WTC11 (cell line): Measurements from ENCODE around the gene RIGI. TPM values are rescaled to one million over a fixed set of nuclear protein-coding genes. Genes with fewer than 3 reads are reported as not detected.

Experiments used
- ATAC-seq: fragments of 200-7000 bp; cut with Tn5 transposase; 2 replicates; pipeline ENCODE4 v1.10.0; 2021; ENCODE audit warnings: mild to moderate bottlenecking, moderate library complexity
- CTCF ChIA-PET: fragments of 300-600 bp; sonication (Branson Sonifier 250); formaldehyde crosslinking; loops from one replicate; lab custom pipeline; 2021; ENCODE audit warnings: antibody characterized with exemption; lab: Charles Lee
- POLR2A ChIA-PET: fragments of 350-600 bp; sonication (Branson Sonifier 250); formaldehyde crosslinking; loops from one replicate; lab custom pipeline; 2021; ENCODE audit warnings: antibody characterized with exemption; lab: Charles Lee
- DNase-seq: peaks from one replicate; pipeline ENCODE4 v3.0.0; 2021; ENCODE audit warnings: low spot score
- H3K27ac Mint-ChIP-seq: 2 replicates; pipeline ENCODE4 v1.8.0; 2021; ENCODE audit warnings: mixed read lengths
- H3K27me3 Mint-ChIP-seq: 2 replicates; pipeline ENCODE4 v1.8.0; 2021; ENCODE audit warnings: low read depth, mild to moderate bottlenecking, moderate library complexity, mixed read lengths
- H3K36me3 Mint-ChIP-seq: 2 replicates; pipeline ENCODE4 v1.8.0; 2021; ENCODE audit warnings: mixed read lengths
- H3K4me1 Mint-ChIP-seq: 2 replicates; pipeline ENCODE4 v1.8.0; 2022; ENCODE audit warnings: mixed read lengths
- H3K4me3 Mint-ChIP-seq: 2 replicates; pipeline ENCODE4 v1.8.0; 2021; ENCODE audit warnings: mild to moderate bottlenecking, moderate library complexity, mixed read lengths
- H3K9me3 Mint-ChIP-seq: 2 replicates; pipeline ENCODE4 v1.8.0; 2021; ENCODE audit warnings: mixed read lengths
- FOXK1 ChIP-seq: sonication (generic); formaldehyde crosslinking; IDR thresholded peaks from 2 replicates; pipeline ENCODE4 v1.8.0; 2022; ENCODE audit warnings: mild to moderate bottlenecking, moderate library complexity, missing genetic modification reagents
- GTF2I ChIP-seq: fragments of 250-450 bp; sonication (Bioruptor Pico); conservative IDR thresholded peaks from 2 replicates; pipeline ENCODE4 v1.4.0; 2021; ENCODE audit warnings: mild to moderate bottlenecking
- KAT7 ChIP-seq: sonication (generic); formaldehyde crosslinking; IDR thresholded peaks from 2 replicates; pipeline ENCODE4 v1.8.1; 2023; ENCODE audit warnings: missing genetic modification reagents, mild to moderate bottlenecking, borderline replicate concordance
- MYBL2 ChIP-seq: sonication (generic); formaldehyde crosslinking; IDR thresholded peaks from 2 replicates; pipeline ENCODE4 v1.8.1; 2023; ENCODE audit warnings: mild to moderate bottlenecking, moderate library complexity, missing genetic modification reagents
- NR3C1 ChIP-seq: sonication (generic); formaldehyde crosslinking; conservative IDR thresholded peaks from 2 replicates; pipeline ENCODE4 v1.8.1; 2023; ENCODE audit warnings: low read depth, mild to moderate bottlenecking, missing genetic modification reagents
- OVOL2 ChIP-seq: fragments of 250-450 bp; sonication (Bioruptor Pico); IDR thresholded peaks from 2 replicates; pipeline ENCODE4 v1.9.0; 2021; ENCODE audit warnings: mild to moderate bottlenecking, borderline replicate concordance
- PRRX2 ChIP-seq: fragments of 250-450 bp; sonication (Bioruptor Pico); IDR thresholded peaks from 2 replicates; pipeline ENCODE4 v1.8.0; 2021; ENCODE audit warnings: mild to moderate bottlenecking
- RELA ChIP-seq: sonication (generic); formaldehyde crosslinking; IDR thresholded peaks from 2 replicates; pipeline ENCODE4 v1.8.1; 2022; ENCODE audit warnings: missing genetic modification reagents, mild to moderate bottlenecking, borderline replicate concordance
- SMAD3 ChIP-seq: sonication (generic); formaldehyde crosslinking; IDR thresholded peaks from 2 replicates; pipeline ENCODE4 v1.8.0; 2022; ENCODE audit warnings: missing genetic modification reagents, mild to moderate bottlenecking, borderline replicate concordance
- ZNF219 ChIP-seq: sonication (generic); formaldehyde crosslinking; IDR thresholded peaks from 2 replicates; pipeline ENCODE4 v1.8.0; 2023; ENCODE audit warnings: missing genetic modification reagents, mild to moderate bottlenecking, borderline replicate concordance
- ZNF232 ChIP-seq: sonication (generic); formaldehyde crosslinking; IDR thresholded peaks from 2 replicates; pipeline ENCODE4 v1.8.0; 2022; ENCODE audit warnings: mild to moderate bottlenecking, missing genetic modification reagents
- ZNF263 ChIP-seq: sonication (generic); formaldehyde crosslinking; IDR thresholded peaks from 2 replicates; pipeline ENCODE4 v1.8.1; 2022; ENCODE audit warnings: low read depth, mild to moderate bottlenecking, moderate library complexity, missing genetic modification reagents
- ZNF396 ChIP-seq: fragments of 250-450 bp; sonication (Bioruptor Pico); IDR thresholded peaks from 2 replicates; pipeline ENCODE4 v1.8.0; 2021; ENCODE audit warnings: mild to moderate bottlenecking, moderate library complexity, borderline replicate concordance
- ZNF416 ChIP-seq: fragments of 250-450 bp; sonication (Bioruptor Pico); IDR thresholded peaks from 2 replicates; pipeline ENCODE4 v1.9.0; 2021; ENCODE audit warnings: mild to moderate bottlenecking, inconsistent platforms
- ZNF671 ChIP-seq: fragments of 250-450 bp; sonication (Bioruptor Pico); IDR thresholded peaks from 2 replicates; pipeline ENCODE4 v1.8.0; 2021; ENCODE audit warnings: mild to moderate bottlenecking
- total RNA-seq: library from RNA; stranded (reverse); gene quantifications from 3 replicates; pipeline ENCODE4 v1.2.3, GENCODE V29; 2021
- TF ChIP-seq, protein P1 (sequence below): fragments of 200-600 bp; IDR thresholded peaks from 2 replicates; pipeline ENCODE4 v1.8.0; 2022; ENCODE audit warnings: antibody characterized with exemption
- TF ChIP-seq, protein P2 (sequence below): fragments of 250-450 bp; sonication (Bioruptor Pico); IDR thresholded peaks from 2 replicates; pipeline ENCODE4 v1.9.0; 2021; ENCODE audit warnings: moderate library complexity, mild to moderate bottlenecking, inconsistent platforms, borderline replicate concordance
- TF ChIP-seq, protein P3 (sequence below): fragments of 250-450 bp; sonication (Bioruptor Pico); IDR thresholded peaks from 2 replicates; pipeline ENCODE4 v1.9.0; 2021; ENCODE audit warnings: mild to moderate bottlenecking
- TF ChIP-seq, protein P4 (sequence below): fragments of 250-450 bp; sonication (Bioruptor Pico); IDR thresholded peaks from 2 replicates; pipeline ENCODE4 v2.1.2; 2022; ENCODE audit warnings: mild to moderate bottlenecking, moderate library complexity
- TF ChIP-seq, protein P5 (sequence below): sonication (generic); formaldehyde crosslinking; IDR thresholded peaks from 2 replicates; pipeline ENCODE4 v1.8.1; 2023; ENCODE audit warnings: mild to moderate bottlenecking, missing genetic modification reagents, moderate library complexity
- TF ChIP-seq, protein P6 (sequence below): sonication (generic); formaldehyde crosslinking; IDR thresholded peaks from 2 replicates; pipeline ENCODE4 v1.8.0; 2022; ENCODE audit warnings: mild to moderate bottlenecking, missing genetic modification reagents
- TF ChIP-seq, protein P7 (sequence below): sonication (generic); formaldehyde crosslinking; IDR thresholded peaks from 2 replicates; pipeline ENCODE4 v1.8.0; 2022; ENCODE audit warnings: missing genetic modification reagents
- TF ChIP-seq, protein P8 (sequence below): sonication (generic); formaldehyde crosslinking; IDR thresholded peaks from 2 replicates; pipeline ENCODE4 v1.8.0; 2022; ENCODE audit warnings: mild to moderate bottlenecking, missing genetic modification reagents

RIGI gene
- total RNA-seq, 1 experiment from 2014 or later = 7.5 TPM

DNA sequence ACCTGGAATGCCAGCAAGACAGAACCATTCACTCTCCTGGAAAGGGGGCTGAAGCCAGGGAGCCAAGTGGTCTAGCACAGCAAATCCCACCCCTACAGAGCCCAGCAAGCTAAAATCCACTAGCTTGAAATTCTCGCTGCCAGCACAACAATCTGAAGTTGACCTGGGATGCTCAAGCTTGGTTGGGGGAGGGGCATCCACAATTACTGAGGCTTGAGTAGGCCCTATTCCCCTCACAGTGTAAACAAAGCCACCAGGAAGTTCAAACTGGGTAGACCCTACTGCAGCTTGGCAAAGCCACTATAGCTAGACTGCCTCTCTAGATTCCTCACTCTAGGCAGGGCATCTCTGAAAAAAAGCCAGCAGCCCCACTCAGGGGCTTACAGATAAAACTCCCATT lies 17.3 kb downstream of the RIGI start:
- CTCF ChIA-PET = interaction anchor here (1.5 to 2.7 kb wide), 2 partner anchors 17 to 22 kb away, joined by 4 to 26 read pairs; partner anchors contain the start of gene RIGI
- 0 out of 2 replicates have a peak, but pooled peaks have one; percentile 22 for TF ChIP-seq FOXK1 (CRISPR knock-in tag)
- TF ChIP-seq OVOL2 = no peak
- TF ChIP-seq, all 79 proteins: peak for 1

DNA sequence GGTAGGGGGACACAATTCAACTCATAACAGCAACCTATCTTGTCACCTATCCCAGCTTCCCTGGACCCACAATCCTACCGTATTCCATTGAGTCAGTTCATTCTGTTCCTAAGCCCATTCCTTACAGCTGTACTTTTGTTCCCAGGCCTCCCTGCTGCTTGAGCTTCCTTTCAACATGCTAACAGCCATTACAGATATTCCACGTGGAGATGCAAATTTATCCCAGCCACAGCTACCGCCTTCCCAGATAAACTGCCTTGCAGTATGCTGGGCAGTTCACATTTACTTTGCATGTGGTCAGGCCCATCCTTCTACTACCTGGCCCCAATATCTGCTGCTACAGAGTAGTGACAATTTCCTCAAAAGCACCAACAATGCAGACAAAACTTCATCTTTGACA lies 23.0 kb downstream of the RIGI start:
- DNase-seq = no peak
- no peaks in the 10 kb centered on the region for H3K27me3 Mint-ChIP-seq
- H3K4me1 Mint-ChIP-seq = peaks cover 9% of the 10 kb centered on the region
- H3K4me3 Mint-ChIP-seq = no peak overlapping the region
- TF ChIP-seq, protein P1, sequence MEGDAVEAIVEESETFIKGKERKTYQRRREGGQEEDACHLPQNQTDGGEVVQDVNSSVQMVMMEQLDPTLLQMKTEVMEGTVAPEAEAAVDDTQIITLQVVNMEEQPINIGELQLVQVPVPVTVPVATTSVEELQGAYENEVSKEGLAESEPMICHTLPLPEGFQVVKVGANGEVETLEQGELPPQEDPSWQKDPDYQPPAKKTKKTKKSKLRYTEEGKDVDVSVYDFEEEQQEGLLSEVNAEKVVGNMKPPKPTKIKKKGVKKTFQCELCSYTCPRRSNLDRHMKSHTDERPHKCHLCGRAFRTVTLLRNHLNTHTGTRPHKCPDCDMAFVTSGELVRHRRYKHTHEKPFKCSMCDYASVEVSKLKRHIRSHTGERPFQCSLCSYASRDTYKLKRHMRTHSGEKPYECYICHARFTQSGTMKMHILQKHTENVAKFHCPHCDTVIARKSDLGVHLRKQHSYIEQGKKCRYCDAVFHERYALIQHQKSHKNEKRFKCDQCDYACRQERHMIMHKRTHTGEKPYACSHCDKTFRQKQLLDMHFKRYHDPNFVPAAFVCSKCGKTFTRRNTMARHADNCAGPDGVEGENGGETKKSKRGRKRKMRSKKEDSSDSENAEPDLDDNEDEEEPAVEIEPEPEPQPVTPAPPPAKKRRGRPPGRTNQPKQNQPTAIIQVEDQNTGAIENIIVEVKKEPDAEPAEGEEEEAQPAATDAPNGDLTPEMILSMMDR = no peak
- TF ChIP-seq, protein P2, sequence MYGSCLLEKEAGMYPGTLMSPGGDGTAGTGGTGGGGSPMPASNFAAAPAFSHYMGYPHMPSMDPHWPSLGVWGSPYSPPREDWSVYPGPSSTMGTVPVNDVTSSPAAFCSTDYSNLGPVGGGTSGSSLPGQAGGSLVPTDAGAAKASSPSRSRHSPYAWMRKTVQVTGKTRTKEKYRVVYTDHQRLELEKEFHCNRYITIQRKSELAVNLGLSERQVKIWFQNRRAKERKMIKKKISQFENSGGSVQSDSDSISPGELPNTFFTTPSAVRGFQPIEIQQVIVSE (CRISPR knock-in tag) = no peak
- no peak for TF ChIP-seq ZNF416
- TF ChIP-seq, protein P3, sequence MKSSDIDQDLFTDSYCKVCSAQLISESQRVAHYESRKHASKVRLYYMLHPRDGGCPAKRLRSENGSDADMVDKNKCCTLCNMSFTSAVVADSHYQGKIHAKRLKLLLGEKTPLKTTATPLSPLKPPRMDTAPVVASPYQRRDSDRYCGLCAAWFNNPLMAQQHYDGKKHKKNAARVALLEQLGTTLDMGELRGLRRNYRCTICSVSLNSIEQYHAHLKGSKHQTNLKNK = no peak
- no peak for TF ChIP-seq KAT7
- no peak for TF ChIP-seq NR3C1
- TF ChIP-seq ZNF232 (CRISPR knock-in tag) = no peak
- TF ChIP-seq, protein P4, sequence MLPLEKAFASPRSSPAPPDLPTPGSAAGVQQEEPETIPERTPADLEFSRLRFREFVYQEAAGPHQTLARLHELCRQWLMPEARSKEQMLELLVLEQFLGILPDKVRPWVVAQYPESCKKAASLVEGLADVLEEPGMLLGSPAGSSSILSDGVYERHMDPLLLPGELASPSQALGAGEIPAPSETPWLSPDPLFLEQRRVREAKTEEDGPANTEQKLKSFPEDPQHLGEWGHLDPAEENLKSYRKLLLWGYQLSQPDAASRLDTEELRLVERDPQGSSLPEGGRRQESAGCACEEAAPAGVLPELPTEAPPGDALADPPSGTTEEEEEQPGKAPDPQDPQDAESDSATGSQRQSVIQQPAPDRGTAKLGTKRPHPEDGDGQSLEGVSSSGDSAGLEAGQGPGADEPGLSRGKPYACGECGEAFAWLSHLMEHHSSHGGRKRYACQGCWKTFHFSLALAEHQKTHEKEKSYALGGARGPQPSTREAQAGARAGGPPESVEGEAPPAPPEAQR = no peak
- TF ChIP-seq ZNF396 = no peak
- no peak for TF ChIP-seq ZNF219
- TF ChIP-seq, protein P5, sequence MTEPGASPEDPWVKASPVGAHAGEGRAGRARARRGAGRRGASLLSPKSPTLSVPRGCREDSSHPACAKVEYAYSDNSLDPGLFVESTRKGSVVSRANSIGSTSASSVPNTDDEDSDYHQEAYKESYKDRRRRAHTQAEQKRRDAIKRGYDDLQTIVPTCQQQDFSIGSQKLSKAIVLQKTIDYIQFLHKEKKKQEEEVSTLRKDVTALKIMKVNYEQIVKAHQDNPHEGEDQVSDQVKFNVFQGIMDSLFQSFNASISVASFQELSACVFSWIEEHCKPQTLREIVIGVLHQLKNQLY (CRISPR knock-in tag) = no peak
- TF ChIP-seq GTF2I (CRISPR knock-in tag) = no peak
- no peak for TF ChIP-seq RELA (CRISPR knock-in tag)
- TF ChIP-seq, protein P6, sequence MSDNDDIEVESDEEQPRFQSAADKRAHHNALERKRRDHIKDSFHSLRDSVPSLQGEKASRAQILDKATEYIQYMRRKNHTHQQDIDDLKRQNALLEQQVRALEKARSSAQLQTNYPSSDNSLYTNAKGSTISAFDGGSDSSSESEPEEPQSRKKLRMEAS (CRISPR knock-in tag) = no peak
- POLR2A ChIA-PET = interaction anchor here (0.8 kb wide), 1 partner anchor 23 kb away, joined by 3 read pairs; the partner anchor contains the start of gene RIGI
- CTCF ChIA-PET = interaction anchor here (1.1 to 1.9 kb wide), 4 partner anchors 23 to 124 kb away, joined by 3 to 14 read pairs (median 4); partner anchors contain the start of gene RIGI
- H3K9me3 Mint-ChIP-seq = peaks cover 24% of the 10 kb centered on the region
- H3K27ac Mint-ChIP-seq = no peak overlapping the region
- ATAC-seq = peak; percentile 65
- H3K36me3 Mint-ChIP-seq = peaks cover 25% of the 10 kb centered on the region

More for the DNA sequence above, 17.3 kb downstream of the RIGI start:
- peaks cover 13% of the 10 kb centered on the region for H3K4me1 Mint-ChIP-seq
- DNase-seq (no peak), ATAC-seq (peak; percentile 84)
- no peaks in the 10 kb centered on the region for H3K27me3 Mint-ChIP-seq
- peaks cover 41% of the 10 kb centered on the region for H3K9me3 Mint-ChIP-seq
- H3K36me3 Mint-ChIP-seq = peaks cover 19% of the 10 kb centered on the region
- H3K27ac Mint-ChIP-seq = no peak overlapping the region
- POLR2A ChIA-PET = no interaction called here
- H3K4me3 Mint-ChIP-seq = no peak overlapping the region

DNA sequence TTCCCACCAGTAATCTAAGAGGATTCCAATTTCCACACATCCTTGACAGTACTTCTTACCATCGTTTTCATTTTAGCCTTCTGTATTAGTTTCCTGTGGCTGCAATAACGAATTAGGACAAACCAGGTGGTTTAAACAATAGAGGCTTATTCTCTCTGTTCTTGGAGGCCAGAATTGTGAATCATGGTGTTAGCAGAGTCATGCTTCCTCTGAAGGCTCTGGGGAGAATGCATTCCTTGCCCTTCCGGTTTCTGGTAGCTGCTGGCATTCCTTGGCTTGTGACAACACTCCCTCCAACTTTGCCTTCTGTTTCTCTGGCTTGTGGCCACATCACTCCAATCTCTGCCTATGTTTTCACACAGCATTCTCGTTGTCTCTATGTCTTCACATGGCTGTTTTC lies 23.5 kb downstream of the RIGI start:
- Mint-ChIP-seq H3K27ac (peak overlapping the region; percentile 28; the same call in 1 of the 2 replicates), H3K4me3 (no peak overlapping the region), H3K9me3 (peaks cover 26% of the 10 kb centered on the region), H3K4me1 (peaks cover 9% of the 10 kb centered on the region), H3K27me3 (no peaks in the 10 kb centered on the region), H3K36me3 (peaks cover 28% of the 10 kb centered on the region)
- DNase-seq (no peak), ATAC-seq (no peak)
- CTCF ChIA-PET = interaction anchor here (1.1 to 1.9 kb wide), 4 partner anchors 24 to 124 kb away, joined by 3 to 14 read pairs (median 4); partner anchors contain the start of gene RIGI
- POLR2A ChIA-PET = interaction anchor here (0.5 kb wide), 1 partner anchor 104 kb away, joined by 4 read pairs; no protein-coding TSS in a partner anchor
- TF ChIP-seq, protein P3 = no peak
- TF ChIP-seq PRRX2 (CRISPR knock-in tag) = no peak
- TF ChIP-seq, protein P7, sequence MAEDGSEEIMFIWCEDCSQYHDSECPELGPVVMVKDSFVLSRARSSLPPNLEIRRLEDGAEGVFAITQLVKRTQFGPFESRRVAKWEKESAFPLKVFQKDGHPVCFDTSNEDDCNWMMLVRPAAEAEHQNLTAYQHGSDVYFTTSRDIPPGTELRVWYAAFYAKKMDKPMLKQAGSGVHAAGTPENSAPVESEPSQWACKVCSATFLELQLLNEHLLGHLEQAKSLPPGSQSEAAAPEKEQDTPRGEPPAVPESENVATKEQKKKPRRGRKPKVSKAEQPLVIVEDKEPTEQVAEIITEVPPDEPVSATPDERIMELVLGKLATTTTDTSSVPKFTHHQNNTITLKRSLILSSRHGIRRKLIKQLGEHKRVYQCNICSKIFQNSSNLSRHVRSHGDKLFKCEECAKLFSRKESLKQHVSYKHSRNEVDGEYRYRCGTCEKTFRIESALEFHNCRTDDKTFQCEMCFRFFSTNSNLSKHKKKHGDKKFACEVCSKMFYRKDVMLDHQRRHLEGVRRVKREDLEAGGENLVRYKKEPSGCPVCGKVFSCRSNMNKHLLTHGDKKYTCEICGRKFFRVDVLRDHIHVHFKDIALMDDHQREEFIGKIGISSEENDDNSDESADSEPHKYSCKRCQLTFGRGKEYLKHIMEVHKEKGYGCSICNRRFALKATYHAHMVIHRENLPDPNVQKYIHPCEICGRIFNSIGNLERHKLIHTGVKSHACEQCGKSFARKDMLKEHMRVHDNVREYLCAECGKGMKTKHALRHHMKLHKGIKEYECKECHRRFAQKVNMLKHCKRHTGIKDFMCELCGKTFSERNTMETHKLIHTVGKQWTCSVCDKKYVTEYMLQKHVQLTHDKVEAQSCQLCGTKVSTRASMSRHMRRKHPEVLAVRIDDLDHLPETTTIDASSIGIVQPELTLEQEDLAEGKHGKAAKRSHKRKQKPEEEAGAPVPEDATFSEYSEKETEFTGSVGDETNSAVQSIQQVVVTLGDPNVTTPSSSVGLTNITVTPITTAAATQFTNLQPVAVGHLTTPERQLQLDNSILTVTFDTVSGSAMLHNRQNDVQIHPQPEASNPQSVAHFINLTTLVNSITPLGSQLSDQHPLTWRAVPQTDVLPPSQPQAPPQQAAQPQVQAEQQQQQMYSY (CRISPR knock-in tag) = no peak
- TF ChIP-seq SMAD3 (CRISPR knock-in tag) = no peak
- TF ChIP-seq, protein P8, sequence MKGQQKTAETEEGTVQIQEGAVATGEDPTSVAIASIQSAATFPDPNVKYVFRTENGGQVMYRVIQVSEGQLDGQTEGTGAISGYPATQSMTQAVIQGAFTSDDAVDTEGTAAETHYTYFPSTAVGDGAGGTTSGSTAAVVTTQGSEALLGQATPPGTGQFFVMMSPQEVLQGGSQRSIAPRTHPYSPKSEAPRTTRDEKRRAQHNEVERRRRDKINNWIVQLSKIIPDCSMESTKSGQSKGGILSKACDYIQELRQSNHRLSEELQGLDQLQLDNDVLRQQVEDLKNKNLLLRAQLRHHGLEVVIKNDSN (CRISPR knock-in tag) = no peak
- no peak for TF ChIP-seq ZNF263 (CRISPR knock-in tag)
- TF ChIP-seq ZNF671 = no peak
- no peak for TF ChIP-seq MYBL2 (CRISPR knock-in tag)
